ENCODE results near the gene USP21. TPM values are rescaled to one million over a fixed set of nuclear protein-coding genes. Genes with fewer than 3 reads are reported as not detected.

USP21 gene
- total and polyA plus RNA-seq, 5 donors from 2014 or later, result 18.8 to 36.9 (median 24.7) TPM

DNA sequence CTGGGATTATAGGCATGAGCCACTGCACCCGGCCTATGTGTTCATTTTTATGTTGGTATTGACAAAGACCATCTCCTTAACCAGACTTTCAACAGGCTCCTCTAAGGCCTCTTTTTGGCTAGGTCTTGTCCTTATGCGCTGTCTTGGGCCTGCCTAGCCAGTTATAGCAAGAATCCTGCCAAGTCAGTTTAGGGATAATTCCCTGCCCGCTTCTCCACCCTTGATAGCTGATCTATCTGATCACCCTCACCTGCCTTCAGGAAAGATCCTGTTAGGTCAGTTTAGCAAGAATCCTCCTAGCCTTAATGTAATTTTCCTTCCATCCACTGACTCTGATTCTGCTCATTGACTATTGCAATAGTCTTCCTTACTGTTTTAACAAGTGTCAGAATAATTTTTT lies 20.4 kb downstream of the USP21 start:
- Mint-ChIP-seq H3K36me3 (peaks cover 8% of the 10 kb centered on the region), H3K9me3 (peaks cover 0 to 3% (median 0%) of the 10 kb centered on the region in 7 donors), H3K27ac (peak overlapping the region in 2 of 3 donors; percentile 78 to 91), H3K4me1 (peaks cover 6 to 87% (median 64%) of the 10 kb centered on the region in 4 donors), H3K4me3 (peak overlapping the region; percentile 22 to 68 (median 52)), H3K27me3 (peaks cover 6% of the 10 kb centered on the region)
- Histone ChIP-seq H3K4me1 (ENCODE audit: control insufficient read depth, insufficient read depth, low read length, poor library complexity, severe bottlenecking) (peaks cover 83% of the 10 kb centered on the region), H3K9me3 (ENCODE audit: control insufficient read depth in 2 of 2, low read length in 2 of 2) (no peaks in the 10 kb centered on the region), H3K36me3 (ENCODE audit: control insufficient read depth, insufficient read depth, low read length) (peaks cover 13% of the 10 kb centered on the region), H3K27ac (ENCODE audit: insufficient read depth, low read length, poor library complexity, severe bottlenecking) (no peak overlapping the region), H3K27me3 (ENCODE audit: control insufficient read depth, insufficient read depth, low read length) (no peaks in the 10 kb centered on the region), H3K4me3 (ENCODE audit: low read depth, low read length) (no peak overlapping the region)
- DNase-seq (no peak), ATAC-seq (ENCODE audit: low read depth in 2 of 2) (no peak)

DNA sequence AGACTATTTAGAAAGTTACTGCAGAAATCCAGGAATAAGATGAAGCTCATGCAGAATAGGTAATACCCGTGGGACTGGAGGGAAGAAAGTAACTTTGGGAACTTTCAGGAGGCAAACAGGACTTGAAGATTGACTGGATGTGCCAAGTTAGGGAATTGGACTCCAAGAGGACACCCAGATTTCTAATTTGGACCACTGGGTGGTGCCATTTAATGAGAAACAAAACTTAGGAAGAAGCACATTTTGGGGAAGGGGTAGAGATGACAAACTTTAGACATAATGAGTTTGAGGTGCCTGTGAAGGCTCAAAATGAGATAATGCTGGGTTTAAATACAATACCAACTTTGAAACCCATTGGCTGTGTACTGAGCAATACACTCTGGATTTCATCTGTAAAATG lies 21.3 kb downstream of the USP21 start:
- peaks cover 4% of the 10 kb centered on the region for H3K36me3 ChIP-seq (ENCODE audit: control insufficient read depth, insufficient read depth, low read length)
- Mint-ChIP-seq H3K27ac (peak overlapping the region; percentile 85 to 99 (median 95)), H3K4me1 (peaks cover 11 to 86% (median 62%) of the 10 kb centered on the region in 4 donors), H3K9me3 (peaks cover 0 to 3% (median 0%) of the 10 kb centered on the region in 7 donors), H3K27me3 (peaks cover 6% of the 10 kb centered on the region), H3K36me3 (peaks cover 2% of the 10 kb centered on the region), H3K4me3 (peak overlapping the region; percentile 23 to 70 (median 54))
- H3K27ac ChIP-seq (ENCODE audit: insufficient read depth, low read length, poor library complexity, severe bottlenecking), result peak overlapping the region; percentile 80
- H3K4me1 ChIP-seq (ENCODE audit: control insufficient read depth, insufficient read depth, low read length, poor library complexity, severe bottlenecking), result peaks cover 80% of the 10 kb centered on the region
- no peaks in the 10 kb centered on the region for H3K27me3 ChIP-seq (ENCODE audit: control insufficient read depth, insufficient read depth, low read length)
- DNase-seq, result peak in 1 of 3 donors; percentile 57
- H3K4me3 ChIP-seq (ENCODE audit: low read depth, low read length), result peak overlapping the region; percentile 32
- ATAC-seq (ENCODE audit: low read depth in 2 of 2), result no peak
- H3K9me3 ChIP-seq (ENCODE audit: control insufficient read depth in 2 of 2, low read length in 2 of 2), result no peaks in the 10 kb centered on the region

DNA sequence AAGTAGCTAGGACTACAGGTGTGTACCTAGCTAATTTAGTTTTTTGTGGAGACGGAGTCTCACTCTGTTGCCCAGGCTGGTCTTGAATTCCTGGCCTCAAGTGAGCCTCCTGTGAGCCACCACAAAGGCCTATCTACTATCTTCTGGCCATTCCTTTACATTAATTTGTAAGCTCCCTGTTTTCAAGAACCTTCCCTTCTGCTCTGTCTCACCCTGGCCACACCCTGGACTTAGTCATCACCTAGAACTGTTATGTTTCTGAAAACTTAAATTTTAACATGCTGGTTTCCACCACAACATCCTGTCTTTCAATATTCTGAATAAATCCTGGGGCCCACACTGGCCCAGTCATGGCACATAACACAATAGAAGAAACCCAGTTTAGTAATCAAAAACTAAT lies 22.9 kb downstream of the USP21 start:
- Histone ChIP-seq H3K27me3 (ENCODE audit: control insufficient read depth, insufficient read depth, low read length) (no peaks in the 10 kb centered on the region), H3K4me1 (ENCODE audit: control insufficient read depth, insufficient read depth, low read length, poor library complexity, severe bottlenecking) (peaks cover 82% of the 10 kb centered on the region), H3K36me3 (ENCODE audit: control insufficient read depth, insufficient read depth, low read length) (no peaks in the 10 kb centered on the region), H3K27ac (ENCODE audit: insufficient read depth, low read length, poor library complexity, severe bottlenecking) (peak overlapping the region; percentile 80), H3K4me3 (ENCODE audit: low read depth, low read length) (peak overlapping the region; percentile 68), H3K9me3 (ENCODE audit: control insufficient read depth in 2 of 2, low read length in 2 of 2) (no peaks in the 10 kb centered on the region)
- DNase-seq (peak; percentile 19 to 94 (median 76)), ATAC-seq (ENCODE audit: low read depth in 2 of 2) (peak; percentile 71 to 76)
- H3K9me3 Mint-ChIP-seq, result peaks cover 0 to 1% (median 0%) of the 10 kb centered on the region in 7 donors
- H3K27me3 Mint-ChIP-seq, result no peaks in the 10 kb centered on the region
- peak overlapping the region; percentile 63 to 93 (median 80) for H3K4me3 Mint-ChIP-seq
- H3K36me3 Mint-ChIP-seq, result no peaks in the 10 kb centered on the region
- H3K27ac Mint-ChIP-seq, result peak overlapping the region; percentile 95 to 99 (median 96)
- H3K4me1 Mint-ChIP-seq, result peaks cover 17 to 86% (median 60%) of the 10 kb centered on the region in 4 donors

DNA sequence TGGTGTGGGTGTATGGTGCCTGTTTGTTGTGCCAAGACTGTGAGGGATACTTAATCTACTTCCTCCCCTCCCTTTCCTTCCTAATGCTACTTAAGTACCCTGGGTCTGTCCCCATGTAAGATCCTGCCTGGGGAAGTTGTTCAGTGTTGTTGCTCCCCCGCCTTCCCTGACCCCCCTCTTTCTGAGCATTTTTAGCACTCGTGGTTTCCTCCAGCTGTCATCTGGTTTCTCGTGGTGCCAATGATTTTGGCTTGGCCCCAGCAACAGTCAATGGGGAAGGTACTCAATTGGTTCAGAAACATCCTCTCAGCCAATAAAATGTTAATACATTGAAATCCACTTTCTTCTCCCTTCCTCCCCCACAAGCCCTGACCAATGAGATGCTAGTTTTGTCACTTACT lies 26.0 kb downstream of the USP21 start:
- H3K27me3 ChIP-seq (ENCODE audit: control insufficient read depth, insufficient read depth, low read length), result no peaks in the 10 kb centered on the region
- Mint-ChIP-seq H3K4me3 (peak overlapping the region; percentile 82 to 89 (median 88)), H3K27ac (peak overlapping the region; percentile 94 to 97 (median 95)), H3K4me1 (peaks cover 17 to 85% (median 57%) of the 10 kb centered on the region in 4 donors), H3K27me3 (no peaks in the 10 kb centered on the region), H3K36me3 (no peaks in the 10 kb centered on the region), H3K9me3 (peaks cover 0 to 1% (median 0%) of the 10 kb centered on the region in 7 donors)
- ATAC-seq (ENCODE audit: low read depth in 2 of 2), result peak; percentile 66 to 70
- H3K9me3 ChIP-seq (ENCODE audit: control insufficient read depth in 2 of 2, low read length in 2 of 2), result no peaks in the 10 kb centered on the region
- H3K4me3 ChIP-seq (ENCODE audit: low read depth, low read length), result peak overlapping the region; percentile 65
- DNase-seq, result peak; percentile 68 to 95 (median 87)
- peaks cover 89% of the 10 kb centered on the region for H3K4me1 ChIP-seq (ENCODE audit: control insufficient read depth, insufficient read depth, low read length, poor library complexity, severe bottlenecking)
- no peaks in the 10 kb centered on the region for H3K36me3 ChIP-seq (ENCODE audit: control insufficient read depth, insufficient read depth, low read length)
- peak overlapping the region; percentile 80 for H3K27ac ChIP-seq (ENCODE audit: insufficient read depth, low read length, poor library complexity, severe bottlenecking)

DNA sequence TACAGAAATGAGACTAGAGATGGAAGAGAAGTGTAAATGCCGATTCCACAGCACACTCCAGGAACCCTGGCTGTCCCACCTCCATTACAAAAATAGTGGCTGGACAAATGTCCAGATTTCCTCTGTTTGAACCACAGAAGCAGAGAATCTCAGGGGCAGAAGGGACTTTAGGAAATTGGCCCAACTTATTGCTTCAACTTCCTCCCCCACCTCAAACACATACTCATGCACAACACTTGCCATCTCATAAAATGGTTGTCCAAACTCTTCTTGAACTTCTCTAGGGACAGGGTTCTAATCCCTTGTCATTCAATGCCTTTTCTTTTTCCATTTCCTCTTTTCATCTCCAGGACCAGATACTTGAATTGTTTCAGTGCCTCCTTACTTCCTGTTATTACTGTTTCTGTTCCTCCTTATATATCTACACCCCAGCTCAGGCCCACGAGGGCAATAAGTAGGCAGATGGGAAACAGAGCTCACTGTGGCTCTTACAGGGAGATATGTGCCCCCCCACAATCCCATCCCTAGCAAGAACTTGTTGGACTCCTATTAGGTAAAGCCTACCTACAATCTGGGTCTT lies 26.5 kb downstream of the USP21 start:
- Mint-ChIP-seq H3K27ac (peak overlapping the region; percentile 94 to 97 (median 95)), H3K36me3 (no peaks in the 10 kb centered on the region), H3K27me3 (no peaks in the 10 kb centered on the region), H3K4me3 (peak overlapping the region; percentile 82 to 89 (median 88)), H3K4me1 (peaks cover 17 to 79% (median 52%) of the 10 kb centered on the region in 4 donors), H3K9me3 (peaks cover 0 to 1% (median 0%) of the 10 kb centered on the region in 7 donors)
- H3K9me3 ChIP-seq (ENCODE audit: control insufficient read depth in 2 of 2, low read length in 2 of 2), result no peaks in the 10 kb centered on the region
- peaks cover 87% of the 10 kb centered on the region for H3K4me1 ChIP-seq (ENCODE audit: control insufficient read depth, insufficient read depth, low read length, poor library complexity, severe bottlenecking)
- H3K27me3 ChIP-seq (ENCODE audit: control insufficient read depth, insufficient read depth, low read length), result no peaks in the 10 kb centered on the region
- peak overlapping the region; percentile 80 for H3K27ac ChIP-seq (ENCODE audit: insufficient read depth, low read length, poor library complexity, severe bottlenecking)
- ATAC-seq (ENCODE audit: low read depth in 2 of 2) (no peak), DNase-seq (peak in 1 of 3 donors; percentile 55)
- H3K4me3 ChIP-seq (ENCODE audit: low read depth, low read length), result peak overlapping the region; percentile 65
- no peaks in the 10 kb centered on the region for H3K36me3 ChIP-seq (ENCODE audit: control insufficient read depth, insufficient read depth, low read length)

DNA sequence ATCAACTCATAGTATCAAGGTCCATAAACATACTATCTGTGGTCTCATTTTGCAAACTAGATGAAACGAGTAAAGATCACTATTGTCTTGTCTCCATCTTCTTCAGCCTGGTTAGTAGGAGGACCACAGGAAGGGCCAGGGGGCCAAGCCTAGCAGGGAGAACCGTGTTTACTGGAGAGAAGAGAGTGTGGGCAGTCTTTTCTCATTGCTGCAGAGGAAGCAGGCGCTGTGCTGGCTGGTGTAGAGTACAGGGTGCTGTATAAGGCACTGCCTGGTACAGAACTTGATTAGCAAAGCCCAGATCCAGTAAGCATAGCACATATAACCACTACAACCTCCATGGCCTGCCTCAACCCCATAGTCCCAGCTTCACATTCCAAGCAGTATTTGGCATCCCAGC lies 28.0 kb downstream of the USP21 start:
- peak overlapping the region; percentile 94 to 97 (median 95) for H3K27ac Mint-ChIP-seq
- no peaks in the 10 kb centered on the region for H3K36me3 Mint-ChIP-seq
- no peaks in the 10 kb centered on the region for H3K27me3 Mint-ChIP-seq
- Histone ChIP-seq H3K27me3 (ENCODE audit: control insufficient read depth, insufficient read depth, low read length) (no peaks in the 10 kb centered on the region), H3K27ac (ENCODE audit: insufficient read depth, low read length, poor library complexity, severe bottlenecking) (peak overlapping the region; percentile 80), H3K4me3 (ENCODE audit: low read depth, low read length) (peak overlapping the region; percentile 34), H3K4me1 (ENCODE audit: control insufficient read depth, insufficient read depth, low read length, poor library complexity, severe bottlenecking) (peaks cover 81% of the 10 kb centered on the region), H3K9me3 (ENCODE audit: control insufficient read depth in 2 of 2, low read length in 2 of 2) (no peaks in the 10 kb centered on the region), H3K36me3 (ENCODE audit: control insufficient read depth, insufficient read depth, low read length) (no peaks in the 10 kb centered on the region)
- H3K9me3 Mint-ChIP-seq, result peaks cover 0 to under 1% (median 0%) of the 10 kb centered on the region in 7 donors
- ATAC-seq (ENCODE audit: low read depth in 2 of 2), result no peak
- H3K4me1 Mint-ChIP-seq, result peaks cover 15 to 74% (median 47%) of the 10 kb centered on the region in 4 donors
- peak overlapping the region in 3 of 4 donors; percentile 39 to 89 (median 45) for H3K4me3 Mint-ChIP-seq
- DNase-seq, result no peak

DNA sequence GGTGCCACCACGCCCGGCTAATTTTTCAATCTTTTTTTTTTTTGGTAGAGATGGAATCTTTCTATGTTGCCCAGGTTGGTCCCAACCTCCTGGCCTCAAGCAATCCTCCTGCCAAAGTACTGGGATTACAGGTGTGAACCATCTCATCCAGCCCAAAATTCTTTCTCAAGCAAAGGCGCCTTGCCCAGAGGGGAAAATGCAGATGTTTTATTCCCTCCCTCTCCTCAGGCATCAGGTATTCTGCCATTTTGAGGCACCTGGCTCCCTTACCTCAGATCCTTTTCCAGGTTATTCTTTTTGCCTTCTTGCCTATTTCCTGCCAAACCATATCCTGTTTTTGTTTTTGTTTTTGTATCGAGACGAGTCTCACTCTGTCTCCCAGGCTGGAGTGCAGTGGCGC lies 29.1 kb downstream of the USP21 start:
- Histone ChIP-seq H3K4me1 (ENCODE audit: control insufficient read depth, insufficient read depth, low read length, poor library complexity, severe bottlenecking) (peaks cover 78% of the 10 kb centered on the region), H3K36me3 (ENCODE audit: control insufficient read depth, insufficient read depth, low read length) (no peaks in the 10 kb centered on the region), H3K27ac (ENCODE audit: insufficient read depth, low read length, poor library complexity, severe bottlenecking) (peak overlapping the region; percentile 80), H3K9me3 (ENCODE audit: control insufficient read depth in 2 of 2, low read length in 2 of 2) (no peaks in the 10 kb centered on the region), H3K4me3 (ENCODE audit: low read depth, low read length) (no peak overlapping the region), H3K27me3 (ENCODE audit: control insufficient read depth, insufficient read depth, low read length) (no peaks in the 10 kb centered on the region)
- Mint-ChIP-seq H3K27me3 (no peaks in the 10 kb centered on the region), H3K27ac (peak overlapping the region; percentile 80 to 98 (median 92)), H3K36me3 (peaks cover 3% of the 10 kb centered on the region), H3K9me3 (no peaks in the 10 kb centered on the region), H3K4me1 (peaks cover 17 to 74% (median 47%) of the 10 kb centered on the region in 4 donors), H3K4me3 (peak overlapping the region in 2 of 4 donors; percentile 48 to 55)
- no peak for DNase-seq
- no peak for ATAC-seq (ENCODE audit: low read depth in 2 of 2)

Data from CD4-positive, CD25-positive, alpha-beta regulatory T cell (primary cell).